HG02938 (cell line): ENCODE measurements around the gene ZNF324.
"Not testable (repeated sequence)": the region's sequence is repeated elsewhere in the genome, so short reads cannot be mapped to it uniquely, and the experiment has no call there.

Experiments
- ATAC-seq: cut with Tn5 transposase; IDR thresholded peaks from one replicate; pipeline ENCODE4 v1.9.1; 2021; ENCODE audit warnings: mild to moderate bottlenecking, moderate library complexity; ENCODE audit not compliant: unreplicated experiment

The ZNF324 gene

GRCh38 chr19:58498316-58499020, 31.6 kb downstream of the ZNF324 start:
- no peak for ATAC-seq

GRCh38 chr19:58499021-58499927, 32.4 kb downstream of the ZNF324 start:
- peak; percentile 88 for ATAC-seq

- ATAC-seq = no peak
Measured at GRCh38 chr19:58500242-58500641, 33.4 kb downstream of the ZNF324 start.

GRCh38 chr19:58507602-58508223, 40.8 kb downstream of the ZNF324 start:
- ATAC-seq = not testable (repeated sequence)

GRCh38 chr19:58509731-58510083, 42.8 kb downstream of the ZNF324 start:
- ATAC-seq = no peak

- ATAC-seq = no peak
Measured at GRCh38 chr19:58510084-58510862, 43.4 kb downstream of the ZNF324 start.

GRCh38 chr19:58511353-58512208, 44.7 kb downstream of the ZNF324 start, which contains the start of gene SLC27A5:
Gene SLC27A5, minus strand, starts transcription at chr19:58511992. Its CDS starts 37 bp downstream, at chr19:58511955.
- ATAC-seq = no peak

- no peak for ATAC-seq
Measured at GRCh38 chr19:58513213-58513693, 46.4 kb downstream of the ZNF324 start.

GRCh38 chr19:58513694-58514563, 47.0 kb downstream of the ZNF324 start:
- ATAC-seq = peak; percentile 55

GRCh38 chr19:58514564-58515022, 47.7 kb downstream of the ZNF324 start:
- ATAC-seq = no peak

- ATAC-seq = no peak
Measured at GRCh38 chr19:58515259-58515658, 48.4 kb downstream of the ZNF324 start.

- ATAC-seq = no peak
Measured at GRCh38 chr19:58516246-58516836, 49.5 kb downstream of the ZNF324 start.

GRCh38 chr19:58516964-58517833, 50.3 kb downstream of the ZNF324 start:
- ATAC-seq = no peak

GRCh38 chr19:58518256-58519086, 51.6 kb downstream of the ZNF324 start:
- ATAC-seq = no peak

- ATAC-seq = no peak
Measured at GRCh38 chr19:58519087-58519354, 52.1 kb downstream of the ZNF324 start.

- peak; percentile 84 for ATAC-seq
Measured at GRCh38 chr19:58519355-58520256, 52.7 kb downstream of the ZNF324 start, which contains the start of gene ZBTB45. Gene ZBTB45, minus strand, starts transcription at chr19:58519810. Its CDS starts 2,137 bp downstream, at chr19:58517673.
